Measurements from ENCODE around the gene CYGB. TPM values are rescaled to one million over a fixed set of nuclear protein-coding genes. Genes with fewer than 3 reads are reported as not detected.
"Not testable (repeated sequence)": the region's sequence is repeated elsewhere in the genome, so short reads cannot be mapped to it uniquely, and the experiment has no call there.

CYGB gene
- total RNA-seq, 4 donors from 2014 or later, result 1.3 to 12.8 (median 6.9) TPM

DNA sequence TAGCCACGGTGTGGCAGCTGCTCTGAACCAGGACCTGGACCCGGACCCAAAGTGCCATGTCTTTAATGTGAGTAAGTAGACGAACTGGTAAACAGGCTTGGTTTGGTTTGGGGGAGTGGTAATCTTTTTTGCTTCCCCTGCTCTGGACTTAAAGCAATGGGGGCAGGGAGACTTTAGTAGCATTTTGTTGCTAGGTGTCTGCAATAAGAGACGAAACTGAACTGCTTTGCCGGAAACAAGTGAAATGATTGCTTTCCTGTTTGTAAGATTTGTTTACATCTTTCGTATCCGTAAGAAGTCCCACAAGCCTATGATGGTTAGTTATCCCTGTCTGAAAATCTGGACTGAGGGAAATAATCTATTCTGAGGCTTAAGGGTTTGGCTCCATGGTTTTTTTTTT, 23.8 kb upstream of the CYGB start:
- intact Hi-C loops (cut with DNase I), result no loop called here
- no peak for DNase-seq
- H3K4me1 ChIP-seq, result peaks cover 15 to 77% (median 49%) of the 10 kb centered on the region in 3 donors

DNA sequence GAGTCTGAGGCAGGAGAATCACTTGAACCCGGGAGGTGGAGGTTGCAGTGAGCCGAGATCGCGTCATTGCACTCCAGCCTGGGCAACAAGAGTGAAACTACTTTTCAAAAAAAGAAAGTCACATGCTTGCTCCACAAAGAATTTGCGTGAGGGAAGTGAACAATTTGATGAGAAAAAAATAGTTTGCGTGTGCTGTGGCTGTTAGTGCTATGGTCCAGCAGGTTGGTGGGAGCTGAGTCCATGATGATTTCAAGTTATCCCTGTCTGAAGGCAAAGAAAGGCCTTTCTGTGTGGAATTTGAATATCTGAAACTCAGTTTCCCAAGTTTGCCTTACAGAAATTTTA, 23.3 kb upstream of the CYGB start:
- Histone ChIP-seq H3K9me3 (no peaks in the 10 kb centered on the region), H3K27ac (peak overlapping the region; percentile 60 to 95 (median 80)), H3K4me1 (peaks cover 15 to 77% (median 50%) of the 10 kb centered on the region in 3 donors), H3K27me3 (no peaks in the 10 kb centered on the region), H3K36me3 (peaks cover 0 to 37% (median 10%) of the 10 kb centered on the region in 3 donors), H3K4me3 (peak overlapping the region in 2 of 4 donors; percentile 71 to 82)
- DNase-seq, result no peak
- TF ChIP-seq, protein P1, sequence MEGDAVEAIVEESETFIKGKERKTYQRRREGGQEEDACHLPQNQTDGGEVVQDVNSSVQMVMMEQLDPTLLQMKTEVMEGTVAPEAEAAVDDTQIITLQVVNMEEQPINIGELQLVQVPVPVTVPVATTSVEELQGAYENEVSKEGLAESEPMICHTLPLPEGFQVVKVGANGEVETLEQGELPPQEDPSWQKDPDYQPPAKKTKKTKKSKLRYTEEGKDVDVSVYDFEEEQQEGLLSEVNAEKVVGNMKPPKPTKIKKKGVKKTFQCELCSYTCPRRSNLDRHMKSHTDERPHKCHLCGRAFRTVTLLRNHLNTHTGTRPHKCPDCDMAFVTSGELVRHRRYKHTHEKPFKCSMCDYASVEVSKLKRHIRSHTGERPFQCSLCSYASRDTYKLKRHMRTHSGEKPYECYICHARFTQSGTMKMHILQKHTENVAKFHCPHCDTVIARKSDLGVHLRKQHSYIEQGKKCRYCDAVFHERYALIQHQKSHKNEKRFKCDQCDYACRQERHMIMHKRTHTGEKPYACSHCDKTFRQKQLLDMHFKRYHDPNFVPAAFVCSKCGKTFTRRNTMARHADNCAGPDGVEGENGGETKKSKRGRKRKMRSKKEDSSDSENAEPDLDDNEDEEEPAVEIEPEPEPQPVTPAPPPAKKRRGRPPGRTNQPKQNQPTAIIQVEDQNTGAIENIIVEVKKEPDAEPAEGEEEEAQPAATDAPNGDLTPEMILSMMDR (IDR thresholded peaks at IDR 0.05), result no peak
- no peak for TF ChIP-seq POLR2A (IDR thresholded peaks at IDR 0.05)
- intact Hi-C loops (cut with DNase I), result no loop called here
- WGBS, 2 donors, result 33 to 51% methylated on average over 6 of the region's 6 CpGs

More for the DNA sequence above, 23.8 kb upstream of the CYGB start:
- Histone ChIP-seq H3K4me3 (peak overlapping the region in 2 of 4 donors; percentile 71 to 82), H3K9me3 (no peaks in the 10 kb centered on the region), H3K36me3 (peaks cover 0 to 41% (median 10%) of the 10 kb centered on the region in 3 donors), H3K27ac (peak overlapping the region; percentile 50 to 95 (median 77)), H3K27me3 (no peaks in the 10 kb centered on the region)
- TF ChIP-seq POLR2A (IDR thresholded peaks at IDR 0.05), result no peak
- TF ChIP-seq, protein P1 (IDR thresholded peaks at IDR 0.05), result no peak
- 16 to 24% methylated on average over 7 of the region's 7 CpGs for WGBS, 2 donors

DNA sequence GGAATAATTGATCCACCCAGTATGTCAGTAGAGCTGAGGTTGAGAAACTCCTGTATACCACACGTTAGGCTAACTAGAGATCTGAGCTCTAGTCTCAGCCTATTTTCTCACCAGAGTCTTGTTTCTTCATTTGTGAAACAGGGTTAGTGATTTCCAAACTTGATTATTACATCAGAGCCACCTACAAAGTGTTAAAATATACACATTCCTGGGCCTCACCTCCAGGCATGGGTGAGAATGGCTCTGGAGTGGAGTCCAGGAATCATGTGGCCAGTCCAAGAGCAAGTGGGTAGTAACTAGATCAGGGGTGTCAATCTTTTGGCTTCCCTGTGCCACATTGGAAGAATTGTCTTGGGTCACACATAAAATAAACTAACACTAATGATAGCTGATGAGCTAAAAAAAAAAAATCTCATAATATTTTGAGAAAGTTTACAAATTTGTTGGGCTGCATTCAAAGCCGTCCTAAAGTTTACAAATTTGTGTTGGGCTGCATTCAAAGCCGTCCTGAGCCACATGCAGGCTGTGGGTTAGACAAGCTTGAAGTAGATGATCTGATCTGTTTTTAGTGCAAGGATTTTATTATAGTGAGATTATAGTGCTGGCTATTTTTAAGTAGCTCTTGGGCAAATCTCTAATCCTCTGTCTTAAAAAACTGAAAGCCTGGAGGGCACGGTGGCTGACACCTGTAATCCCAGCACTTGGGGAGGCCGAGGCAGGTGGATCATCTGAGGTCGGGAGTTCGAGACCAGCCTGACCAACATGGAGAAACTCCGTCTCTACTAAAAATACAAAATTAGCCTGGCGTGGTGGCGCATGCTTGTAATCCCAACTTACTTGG, 22.7 kb upstream of the CYGB start:
- no peak for DNase-seq
- Histone ChIP-seq H3K36me3 (peaks cover 0 to 31% (median 10%) of the 10 kb centered on the region in 3 donors), H3K27ac (peak overlapping the region; percentile 67 to 95 (median 94)), H3K4me1 (peaks cover 15 to 77% (median 50%) of the 10 kb centered on the region in 3 donors), H3K4me3 (peak overlapping the region in 2 of 4 donors; percentile 71 to 82), H3K27me3 (no peaks in the 10 kb centered on the region), H3K9me3 (no peaks in the 10 kb centered on the region)
- TF ChIP-seq, protein P1 (IDR thresholded peaks at IDR 0.05), result no peak
- no peak for TF ChIP-seq POLR2A (IDR thresholded peaks at IDR 0.05)
- 33% methylated on average over 5 to 10 of the region's 10 CpGs for WGBS, 2 donors
- intact Hi-C loops (cut with DNase I), result no loop called here

DNA sequence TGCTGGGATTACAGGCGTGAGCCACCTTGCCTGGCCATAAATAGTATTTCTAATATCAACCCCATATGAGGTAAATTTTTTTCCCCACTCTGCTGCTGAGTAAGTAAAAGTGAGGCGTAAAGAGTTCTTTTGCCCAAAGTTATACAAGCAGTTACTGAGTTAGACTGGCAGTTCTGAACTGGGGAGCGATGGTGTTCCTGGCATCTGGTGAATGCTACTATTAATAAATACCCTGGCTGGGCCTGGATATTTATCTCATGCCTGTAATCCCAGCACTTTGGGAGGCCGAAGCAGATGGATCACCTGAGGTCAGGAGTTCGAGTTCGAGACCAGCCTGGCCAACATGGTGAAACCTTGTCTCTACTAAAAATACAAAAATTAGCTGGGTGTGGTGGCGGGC, 22.0 kb upstream of the CYGB start:
- Histone ChIP-seq H3K36me3 (peaks cover 0 to 23% (median 10%) of the 10 kb centered on the region in 3 donors), H3K27ac (peak overlapping the region; percentile 10 to 95 (median 94)), H3K4me3 (peak overlapping the region; percentile 71 to 82 (median 79)), H3K4me1 (peaks cover 15 to 77% (median 50%) of the 10 kb centered on the region in 3 donors)
- WGBS, 2 donors, result 40 to 41% methylated on average over 4 to 7 of the region's 7 CpGs
- DNase-seq; intact Hi-C loops (cut with DNase I); H3K9me3 ChIP-seq; H3K27me3 ChIP-seq: not testable (repeated sequence)

DNA sequence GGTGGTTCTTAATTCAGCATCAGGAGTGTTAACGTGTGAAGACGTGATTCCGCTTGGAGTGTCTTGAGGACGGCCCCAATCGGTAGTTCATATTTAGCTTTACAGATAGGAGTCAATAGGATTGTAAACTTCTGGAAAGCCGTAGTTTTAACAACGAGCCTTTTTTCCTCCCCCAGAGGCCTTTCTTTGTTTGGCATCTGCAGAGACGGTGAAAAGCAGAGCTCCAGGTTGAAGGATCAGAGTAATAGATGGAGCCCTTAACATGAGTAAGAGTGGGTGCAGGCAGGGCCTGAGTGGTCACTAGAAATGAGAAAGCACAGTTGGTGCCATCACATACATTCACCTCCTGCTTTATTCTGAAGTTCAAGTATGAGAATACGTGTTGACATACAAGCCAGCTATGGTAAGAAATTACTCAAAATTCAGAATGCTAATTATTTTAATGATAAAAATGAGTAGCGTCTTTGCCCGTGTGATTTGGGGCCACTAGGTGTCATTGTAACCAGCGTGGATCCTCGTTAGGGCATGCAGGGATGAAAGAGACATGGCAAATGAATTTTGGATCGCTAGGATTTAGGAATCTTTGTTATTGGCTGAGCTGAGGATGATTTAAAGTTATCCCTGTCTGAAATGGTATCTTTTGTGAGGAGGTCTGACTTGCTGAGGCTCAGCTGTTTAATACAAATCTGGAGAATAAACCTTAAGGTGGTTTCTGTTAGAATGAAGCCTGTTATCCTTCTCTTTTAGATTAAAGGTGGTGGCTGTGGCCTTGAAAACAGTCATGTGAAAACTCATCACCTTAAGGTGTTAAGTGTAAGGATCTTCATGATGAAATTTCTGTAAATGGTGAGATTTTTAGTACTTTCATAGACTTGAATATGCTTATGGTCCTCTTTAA, 20.9 kb upstream of the CYGB start:
- Histone ChIP-seq H3K27me3 (no peaks in the 10 kb centered on the region), H3K4me3 (peak overlapping the region; percentile 71 to 82 (median 79)), H3K9me3 (no peaks in the 10 kb centered on the region), H3K4me1 (peaks cover 15 to 78% (median 50%) of the 10 kb centered on the region in 3 donors), H3K36me3 (peaks cover 0 to 13% (median 7%) of the 10 kb centered on the region in 3 donors), H3K27ac (peak overlapping the region; percentile 93 to 95 (median 94))
- intact Hi-C loops (cut with DNase I), result no loop called here
- no peak for DNase-seq
- TF ChIP-seq, protein P1 (IDR thresholded peaks at IDR 0.05), result peak; percentile 17 to 60 (median 41)
- no peak for TF ChIP-seq POLR2A (IDR thresholded peaks at IDR 0.05)
- WGBS, 2 donors, result 0 to 1% methylated on average over 11 to 12 of the region's 14 CpGs

All from esophagus squamous epithelium (tissue), 5 donors.